HG03439 (cell line): ENCODE data around the gene HIVEP1.

Experiments
- ATAC-seq: cut with Tn5 transposase; IDR thresholded peaks from one replicate; pipeline ENCODE4 v1.9.1; 2021; ENCODE audit warnings: mild to moderate bottlenecking, moderate library complexity; ENCODE audit not compliant: unreplicated experiment

HIVEP1 gene

DNA sequence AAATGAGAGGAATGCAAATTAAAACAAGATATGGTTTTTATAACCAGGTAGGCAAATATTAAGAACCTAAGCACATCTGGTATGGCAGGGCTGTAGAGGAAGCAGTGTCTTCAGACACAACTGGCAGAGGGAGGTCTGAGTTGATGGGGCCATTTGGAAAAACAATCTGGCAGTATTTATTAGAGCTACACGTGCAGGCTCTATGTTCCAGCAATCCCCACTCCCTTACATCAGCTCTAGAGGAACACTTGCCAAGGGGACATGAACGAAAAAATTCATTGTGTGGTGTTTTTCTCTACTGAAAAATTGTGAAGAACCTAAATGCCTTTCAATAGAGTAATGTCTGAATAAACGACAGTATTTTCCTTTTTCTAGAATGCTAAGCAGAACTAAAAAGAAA, 166.4 kb downstream of the HIVEP1 start:
- no peak for ATAC-seq

DNA sequence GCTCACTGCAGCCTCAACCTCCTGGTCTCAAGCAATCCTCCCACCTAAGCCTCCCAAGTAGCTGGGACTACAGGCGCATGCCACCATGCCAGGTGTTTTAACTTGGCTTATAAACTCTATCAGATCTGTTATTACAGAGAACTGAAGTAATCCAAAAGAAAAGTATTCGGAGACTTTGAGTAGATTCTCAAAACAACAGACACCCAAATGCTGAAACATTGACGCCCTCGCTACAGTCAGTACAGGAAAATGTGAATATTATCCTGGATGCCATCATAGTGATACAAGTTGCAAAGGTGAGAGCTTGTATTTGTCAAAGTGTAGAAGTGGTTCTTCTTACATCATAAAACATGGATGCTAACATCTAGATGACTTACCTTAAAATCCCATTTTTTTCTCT, 169.4 kb downstream of the HIVEP1 start:
- no peak for ATAC-seq

DNA sequence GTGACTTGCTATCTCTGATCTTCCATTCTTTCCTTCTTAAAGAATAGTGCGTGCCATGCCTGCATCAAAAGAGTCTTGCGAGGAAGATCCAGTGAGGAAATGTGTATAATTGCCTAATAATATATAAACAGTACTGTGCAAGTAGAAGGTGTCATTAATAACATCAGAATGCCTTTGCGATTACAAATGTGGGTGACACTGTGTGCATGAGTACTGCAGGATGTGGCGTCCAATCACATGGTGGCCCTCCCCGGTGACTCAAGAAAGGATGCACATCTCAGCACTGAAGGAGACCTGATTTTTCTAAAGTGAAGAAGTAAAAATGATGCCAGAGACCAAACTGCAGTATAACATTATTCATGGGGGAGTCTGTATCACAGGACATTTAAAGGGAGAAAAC, 170.6 kb downstream of the HIVEP1 start:
- ATAC-seq, result no peak

DNA sequence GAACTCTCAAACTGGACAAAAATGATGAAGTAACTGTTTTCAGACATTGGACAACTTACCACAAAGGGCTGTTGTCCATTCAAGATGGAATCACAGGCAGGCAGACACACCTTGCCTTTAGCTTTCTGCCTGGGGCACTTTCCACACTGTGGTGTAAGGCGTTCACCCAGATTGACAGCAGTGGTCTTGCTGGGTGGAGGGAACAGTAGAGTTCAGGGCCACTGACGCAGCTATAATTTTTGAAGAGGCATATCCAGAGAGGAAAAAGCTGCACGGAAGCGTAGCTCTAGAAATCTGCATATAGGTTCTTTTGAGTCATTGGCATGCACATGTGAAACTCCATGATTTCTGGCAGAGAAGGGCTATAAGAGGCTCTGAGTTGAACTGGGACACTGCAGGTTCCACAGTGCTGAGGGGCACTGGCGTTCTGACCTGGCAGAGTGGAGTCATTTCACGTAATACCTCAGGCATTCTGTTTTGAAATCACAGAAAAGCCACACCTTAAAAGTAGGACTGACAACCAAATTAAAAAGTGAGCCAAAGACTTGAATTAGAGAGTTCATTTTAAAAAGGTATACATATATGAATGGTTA, 173.1 kb downstream of the HIVEP1 start:
- no peak for ATAC-seq

DNA sequence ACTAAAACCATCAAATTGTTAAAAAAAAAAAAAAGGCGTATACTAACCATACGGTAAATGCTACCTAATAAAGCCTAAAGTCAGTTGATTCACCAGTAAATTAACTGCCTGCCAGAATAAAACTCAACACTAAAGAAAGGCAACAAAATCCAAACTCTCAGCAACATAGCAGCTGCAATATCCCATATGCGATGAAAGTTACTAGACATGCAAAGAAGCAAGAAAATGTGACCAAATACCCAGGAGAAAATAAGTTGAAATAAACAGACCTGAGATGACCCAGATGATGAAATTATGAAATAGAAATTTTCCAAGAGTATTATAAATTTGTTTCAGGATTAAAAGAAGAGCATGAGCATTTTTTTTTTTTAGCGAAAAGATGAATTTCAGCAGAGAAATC, 174.4 kb downstream of the HIVEP1 start:
- ATAC-seq, result no peak

DNA sequence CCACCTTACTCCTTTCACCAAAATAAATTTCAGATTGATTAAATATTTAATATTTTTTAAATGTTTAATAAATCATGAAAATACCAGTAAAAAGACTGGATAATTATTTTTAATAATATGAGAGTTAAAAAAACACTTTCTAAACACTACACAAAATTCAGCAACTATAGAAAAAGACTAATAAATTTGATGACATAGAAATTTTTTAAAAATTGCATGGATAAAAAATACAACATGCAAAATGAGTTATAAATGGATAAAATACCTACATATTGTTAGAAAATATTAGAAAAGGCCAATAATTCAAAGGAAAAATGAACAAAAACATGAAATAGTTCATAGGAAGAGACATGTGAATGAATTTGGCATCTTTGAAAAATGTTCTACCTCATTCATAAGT, 177.0 kb downstream of the HIVEP1 start:
- no peak for ATAC-seq

DNA sequence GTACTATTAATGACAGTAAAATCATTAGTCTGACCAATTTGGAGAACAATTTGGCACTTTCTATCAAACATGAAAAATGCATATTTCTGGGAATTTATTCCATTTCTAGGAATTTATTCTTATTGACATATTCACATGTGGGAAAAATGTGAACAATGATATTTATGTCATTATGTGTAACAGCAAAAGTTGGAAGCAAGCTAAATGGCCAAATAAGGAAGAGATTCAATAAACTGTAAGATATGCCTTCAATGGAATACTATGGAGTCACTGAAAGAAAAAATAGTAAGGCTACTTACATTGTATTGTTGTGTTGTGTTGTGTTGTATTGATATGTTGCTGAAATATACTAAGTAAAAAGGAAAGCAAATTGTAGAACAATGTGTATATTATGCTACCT, 177.5 kb downstream of the HIVEP1 start:
- ATAC-seq, result no peak

DNA sequence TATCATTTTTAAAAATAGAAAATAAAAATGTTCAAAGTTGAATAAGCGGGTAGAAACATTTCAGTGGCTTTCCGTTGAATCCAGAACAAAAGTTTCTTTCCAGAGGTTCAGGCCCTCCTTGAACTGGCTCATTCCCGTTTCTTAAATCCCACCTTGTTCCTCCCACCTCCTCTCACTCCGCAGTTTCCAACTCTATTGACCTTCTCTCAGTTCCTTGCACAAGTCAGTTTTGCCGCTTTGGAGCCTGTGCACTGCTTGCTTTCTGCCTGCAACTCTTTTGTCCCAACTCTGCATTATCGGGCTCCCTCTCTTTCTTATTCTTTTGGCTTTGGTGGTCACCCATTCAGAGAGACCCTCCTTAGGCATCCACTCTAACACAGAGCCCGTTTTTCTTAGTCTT, 178.1 kb downstream of the HIVEP1 start:
- ATAC-seq, result no peak

DNA sequence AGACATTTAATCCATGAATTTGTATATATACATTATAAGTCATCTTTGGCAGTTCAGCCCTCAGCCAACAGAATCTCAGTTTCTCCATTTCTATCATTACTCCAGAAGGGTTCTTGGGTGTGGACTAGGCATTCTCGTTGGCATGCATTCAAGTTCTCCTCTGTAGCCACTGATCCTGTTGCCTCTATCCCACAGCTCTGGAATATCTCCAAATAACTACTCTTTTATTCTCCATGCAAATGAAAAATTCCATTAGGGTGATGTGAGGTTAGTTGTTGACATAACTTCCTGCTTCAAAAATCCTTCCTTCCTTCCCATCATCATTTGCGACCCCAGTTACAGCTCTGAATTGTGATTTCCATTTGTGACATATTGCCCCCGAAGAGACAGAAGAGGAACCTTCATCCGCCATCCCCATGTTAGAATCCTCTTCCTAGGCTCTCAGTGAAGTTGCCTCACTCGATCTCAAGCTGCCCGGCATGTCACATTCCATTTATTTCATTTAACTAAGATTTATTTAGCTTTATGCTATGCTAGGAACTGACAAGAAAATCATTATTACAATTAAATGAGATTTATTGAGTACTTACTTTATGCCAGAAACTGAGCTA, 184.3 kb downstream of the HIVEP1 start:
- no peak for ATAC-seq

DNA sequence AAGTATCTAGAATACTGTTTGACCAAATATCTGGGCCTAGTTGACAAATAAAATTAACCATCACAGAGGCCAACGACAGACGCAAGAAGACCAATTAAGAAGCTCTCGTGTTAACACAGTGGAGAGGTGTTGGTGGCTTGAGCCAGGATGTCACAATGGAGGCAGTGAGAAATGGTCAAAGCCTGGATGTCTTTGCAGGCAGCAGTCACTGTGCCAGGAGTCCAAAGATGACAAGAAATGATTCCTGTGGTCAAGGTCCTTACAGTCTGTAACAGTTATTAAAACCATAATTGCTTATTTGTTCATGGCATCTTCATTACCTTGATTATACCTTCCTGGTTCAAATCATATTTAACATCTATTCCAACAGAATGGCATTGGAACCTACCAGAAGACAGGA, 186.7 kb downstream of the HIVEP1 start:
- no peak for ATAC-seq

DNA sequence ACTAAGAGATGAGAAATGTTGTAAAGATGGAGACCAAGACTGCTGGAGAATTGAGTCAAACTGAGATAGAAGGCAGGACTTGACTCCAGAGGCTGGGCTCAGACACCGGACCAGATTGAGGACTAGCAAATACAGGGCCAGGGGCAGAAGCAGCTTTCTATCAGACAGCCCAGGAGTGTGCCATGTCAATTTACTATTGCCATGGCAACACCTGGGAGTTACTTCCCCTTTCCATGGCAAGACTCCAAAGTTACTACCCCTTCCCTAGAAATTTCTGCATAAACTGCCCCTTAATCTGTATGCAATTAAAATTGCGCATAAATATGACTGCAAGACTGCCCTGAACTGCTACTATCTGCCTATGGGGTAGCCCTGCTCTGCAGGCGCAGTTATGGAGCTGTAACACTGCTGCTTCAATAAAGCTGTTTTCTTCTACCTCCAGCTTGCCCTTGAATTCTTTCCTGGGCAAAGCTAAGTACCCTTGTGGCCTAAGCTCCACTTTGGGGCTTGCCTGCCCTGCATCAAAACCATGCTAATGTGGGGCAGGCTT, 188.0 kb downstream of the HIVEP1 start:
- no peak for ATAC-seq

DNA sequence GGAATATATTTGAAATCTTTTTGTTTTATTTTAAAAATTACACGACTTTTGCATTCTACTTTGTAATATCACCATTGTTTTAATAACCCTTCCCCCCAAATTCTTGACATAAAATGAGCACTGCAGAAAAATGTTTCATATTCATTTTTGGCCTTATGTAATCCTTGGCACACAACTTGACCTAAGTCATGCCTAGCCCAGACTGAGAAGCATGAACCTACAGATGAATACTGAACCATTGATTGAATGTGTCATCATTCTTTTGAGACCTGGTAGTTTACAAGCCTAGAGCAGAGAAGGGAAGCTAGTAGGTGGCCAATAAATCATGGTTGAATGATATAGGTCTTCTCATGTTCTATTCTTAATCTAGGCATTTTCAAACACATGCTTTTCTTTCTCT, 188.6 kb downstream of the HIVEP1 start:
- no peak for ATAC-seq

DNA sequence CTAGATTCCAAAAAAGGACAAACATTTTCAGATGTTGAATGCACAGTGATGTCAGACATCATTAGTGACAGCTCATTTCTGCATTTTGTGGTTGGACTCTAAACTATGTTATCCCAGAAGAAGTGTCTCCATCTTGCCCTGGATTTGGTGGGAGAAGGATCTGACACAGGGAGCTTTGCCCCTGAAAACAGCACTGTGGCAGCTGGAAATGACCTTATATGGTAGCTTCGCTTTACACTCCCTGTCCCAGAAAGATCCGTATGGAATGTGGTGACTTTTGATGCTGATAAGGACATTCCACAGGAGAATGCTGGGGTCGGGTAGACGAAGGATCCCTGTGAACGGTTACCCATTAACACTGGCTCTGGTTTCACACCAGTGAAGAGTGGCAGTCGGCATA, 190.9 kb downstream of the HIVEP1 start:
- ATAC-seq, result no peak

DNA sequence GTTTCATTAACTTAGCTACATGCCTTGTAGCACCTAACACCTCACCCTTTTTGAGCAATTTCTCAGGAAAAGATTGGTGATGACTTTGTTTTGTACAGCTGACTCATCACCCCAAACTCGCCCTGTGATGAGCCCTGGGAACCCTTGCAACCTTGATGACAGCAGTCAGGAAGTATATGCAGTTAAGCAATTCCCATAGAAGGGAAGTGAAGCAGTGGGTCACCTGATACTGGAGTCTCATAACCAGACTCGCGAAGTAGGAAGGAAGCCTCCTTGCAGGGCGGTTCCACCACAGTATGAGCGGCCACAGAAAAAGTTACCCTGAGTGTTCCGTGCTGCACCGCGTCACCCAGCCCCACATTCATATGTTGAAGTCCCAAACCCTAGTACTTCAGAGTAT, 196.1 kb downstream of the HIVEP1 start:
- ATAC-seq, result no peak

DNA sequence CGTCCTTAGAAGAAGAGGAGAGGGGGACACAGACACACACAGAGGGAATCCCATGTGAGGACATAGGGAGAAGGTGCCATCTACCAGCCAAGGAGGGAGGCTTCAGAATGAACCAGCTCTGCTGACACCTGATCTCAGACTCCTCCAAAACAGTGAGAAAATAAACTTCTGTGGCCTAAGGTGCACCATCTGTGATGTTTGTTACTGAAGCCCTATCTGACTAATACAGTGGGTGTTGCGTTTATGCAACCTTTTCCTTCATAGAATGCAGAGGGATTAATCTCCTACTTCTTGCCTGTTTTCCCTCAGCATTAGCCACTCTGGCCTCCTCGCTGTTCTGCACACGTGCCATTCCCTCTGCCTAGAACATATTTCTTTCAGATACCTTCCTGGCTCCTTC, 196.6 kb downstream of the HIVEP1 start:
- no peak for ATAC-seq
